Kidney epithelial cell (primary cell): ENCODE results near the gene DCLRE1B. TPM values are rescaled to one million over a fixed set of nuclear protein-coding genes. Genes with fewer than 3 reads are reported as not detected.

ENCODE experiments used
- DNase-seq: peaks from one replicate; pipeline ENCODE4 v3.0.0-alpha.2; 2010; ENCODE audit warnings: low read depth
- H3K27me3 ChIP-seq: 2 replicates; pipeline ENCODE4 v1.6.0; 2011; ENCODE audit warnings: low read length; ENCODE audit not compliant: control insufficient read depth, insufficient read depth
- H3K36me3 ChIP-seq: 2 replicates; pipeline ENCODE4 v1.5.1; 2011; ENCODE audit warnings: low read length; ENCODE audit not compliant: control insufficient read depth, insufficient read depth
- H3K4me3 ChIP-seq: 2 replicates; pipeline ENCODE4 v1.5.1; 2011; ENCODE audit warnings: low read depth, mild to moderate bottlenecking, control low read depth, low read length
- CTCF ChIP-seq: IDR thresholded peaks from 2 replicates; pipeline ENCODE4 v1.5.1; 2011; ENCODE audit warnings: mild to moderate bottlenecking, moderate library complexity, low read length, control low read depth, inconsistent platforms; ENCODE audit not compliant: insufficient read depth, poor library complexity, severe bottlenecking
- total RNA-seq: library from RNA; depleted of rRNA; stranded (reverse); fragments of >200 nt; gene quantifications from 2 replicates; pipeline ENCODE4 v1.2.3, GENCODE V29; 2015

The DCLRE1B gene
- total RNA-seq, 1 donor from 2014 or later = 7.5 TPM

GRCh38 chr1:113870778-113871177, 34.3 kb upstream of the DCLRE1B start:
- TF ChIP-seq CTCF = no peak
- Histone ChIP-seq H3K4me3 (no peak overlapping the region), H3K27me3 (no peaks in the 10 kb centered on the region), H3K36me3 (no peaks in the 10 kb centered on the region)
- DNase-seq = no peak

GRCh38 chr1:113871597-113872113, 33.5 kb upstream of the DCLRE1B start, which contains the start of gene PTPN22:
Gene PTPN22, minus strand, starts transcription at chr1:113871712.
- DNase-seq = no peak
- H3K27me3 ChIP-seq = no peaks in the 10 kb centered on the region

GRCh38 chr1:113872219-113872935, 32.7 kb upstream of the DCLRE1B start:
- Histone ChIP-seq H3K27me3 (no peaks in the 10 kb centered on the region), H3K36me3 (no peaks in the 10 kb centered on the region), H3K4me3 (no peak overlapping the region)
- DNase-seq = no peak
- TF ChIP-seq CTCF = no peak

More at GRCh38 chr1:113871597-113872113, 33.5 kb upstream of the DCLRE1B start, which contains the start of gene PTPN22:
- TF ChIP-seq CTCF = no peak
- Histone ChIP-seq H3K36me3 (no peaks in the 10 kb centered on the region), H3K4me3 (no peak within 1 kb of the TSS)

GRCh38 chr1:113874012-113874879, 30.9 kb upstream of the DCLRE1B start:
- peak; percentile 36 for TF ChIP-seq CTCF
- no peaks in the 10 kb centered on the region for H3K36me3 ChIP-seq
- no peak overlapping the region for H3K4me3 ChIP-seq
- no peaks in the 10 kb centered on the region for H3K27me3 ChIP-seq
- DNase-seq = no peak

GRCh38 chr1:113875714-113876113, 29.4 kb upstream of the DCLRE1B start:
- no peaks in the 10 kb centered on the region for H3K36me3 ChIP-seq
- DNase-seq = no peak
- no peak for TF ChIP-seq CTCF
- H3K4me3 ChIP-seq = no peak overlapping the region
- no peaks in the 10 kb centered on the region for H3K27me3 ChIP-seq
